Choroid plexus epithelial cell (primary cell): ENCODE measurements around the gene TBRG4.

ENCODE experiments used
- DNase-seq: peaks from one replicate; pipeline ENCODE4 v3.0.0-alpha.2; 2010; ENCODE audit warnings: low read depth
- H3K4me3 ChIP-seq: 2 replicates; pipeline ENCODE4 v1.5.1; 2011; ENCODE audit warnings: low read depth, mild to moderate bottlenecking, control low read depth, low read length, moderate library complexity
- TF ChIP-seq, protein P1 (sequence below): conservative IDR thresholded peaks from 2 replicates; pipeline ENCODE4 v1.5.1; 2011; ENCODE audit warnings: low read depth, mild to moderate bottlenecking, control low read depth, inconsistent platforms, low read length, moderate library complexity

Gene TBRG4

DNA sequence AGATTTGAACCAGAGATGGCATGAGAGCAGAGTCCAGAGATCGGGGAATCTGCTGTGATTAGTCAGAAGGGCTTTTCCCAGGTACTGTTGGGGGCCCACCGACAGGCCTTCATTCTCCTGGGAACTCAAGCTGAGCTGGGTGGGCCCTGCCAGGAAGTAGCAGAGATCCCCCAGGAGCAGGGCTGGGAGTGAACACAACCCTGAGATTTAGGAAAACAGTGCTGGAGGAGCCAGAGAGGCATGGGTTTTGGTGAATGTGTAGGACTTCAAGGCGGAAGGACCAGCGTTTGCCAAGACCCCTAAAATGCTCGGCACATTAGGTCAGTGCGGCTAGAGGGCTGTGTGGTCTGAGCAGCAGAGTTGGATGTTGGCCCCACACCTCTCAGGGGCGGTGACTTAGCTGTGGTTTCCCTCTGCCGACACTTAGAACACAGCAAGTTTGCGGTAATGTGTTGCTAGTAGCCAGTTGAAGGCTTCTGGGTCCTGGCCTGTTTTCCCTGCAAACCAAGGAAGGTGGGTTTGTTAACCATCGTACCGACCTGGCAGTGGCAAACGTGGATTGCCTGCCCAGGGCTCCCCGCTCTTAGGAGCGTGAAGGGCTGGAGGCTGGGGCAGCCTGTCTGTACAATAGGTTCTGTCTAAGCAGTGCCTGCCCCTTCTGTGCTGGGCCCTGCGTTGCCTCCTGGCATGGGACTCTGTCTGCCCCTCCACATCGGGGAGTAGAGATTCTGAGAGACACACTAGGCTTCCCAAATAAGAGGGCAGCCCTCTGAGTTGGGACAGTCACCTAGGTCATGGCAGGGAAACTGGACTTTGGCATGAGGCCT is 36.8 kb downstream of the TBRG4 start:
- TF ChIP-seq, protein P1, sequence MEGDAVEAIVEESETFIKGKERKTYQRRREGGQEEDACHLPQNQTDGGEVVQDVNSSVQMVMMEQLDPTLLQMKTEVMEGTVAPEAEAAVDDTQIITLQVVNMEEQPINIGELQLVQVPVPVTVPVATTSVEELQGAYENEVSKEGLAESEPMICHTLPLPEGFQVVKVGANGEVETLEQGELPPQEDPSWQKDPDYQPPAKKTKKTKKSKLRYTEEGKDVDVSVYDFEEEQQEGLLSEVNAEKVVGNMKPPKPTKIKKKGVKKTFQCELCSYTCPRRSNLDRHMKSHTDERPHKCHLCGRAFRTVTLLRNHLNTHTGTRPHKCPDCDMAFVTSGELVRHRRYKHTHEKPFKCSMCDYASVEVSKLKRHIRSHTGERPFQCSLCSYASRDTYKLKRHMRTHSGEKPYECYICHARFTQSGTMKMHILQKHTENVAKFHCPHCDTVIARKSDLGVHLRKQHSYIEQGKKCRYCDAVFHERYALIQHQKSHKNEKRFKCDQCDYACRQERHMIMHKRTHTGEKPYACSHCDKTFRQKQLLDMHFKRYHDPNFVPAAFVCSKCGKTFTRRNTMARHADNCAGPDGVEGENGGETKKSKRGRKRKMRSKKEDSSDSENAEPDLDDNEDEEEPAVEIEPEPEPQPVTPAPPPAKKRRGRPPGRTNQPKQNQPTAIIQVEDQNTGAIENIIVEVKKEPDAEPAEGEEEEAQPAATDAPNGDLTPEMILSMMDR, result no peak
- DNase-seq, result no peak
- no peak overlapping the region for H3K4me3 ChIP-seq

DNA sequence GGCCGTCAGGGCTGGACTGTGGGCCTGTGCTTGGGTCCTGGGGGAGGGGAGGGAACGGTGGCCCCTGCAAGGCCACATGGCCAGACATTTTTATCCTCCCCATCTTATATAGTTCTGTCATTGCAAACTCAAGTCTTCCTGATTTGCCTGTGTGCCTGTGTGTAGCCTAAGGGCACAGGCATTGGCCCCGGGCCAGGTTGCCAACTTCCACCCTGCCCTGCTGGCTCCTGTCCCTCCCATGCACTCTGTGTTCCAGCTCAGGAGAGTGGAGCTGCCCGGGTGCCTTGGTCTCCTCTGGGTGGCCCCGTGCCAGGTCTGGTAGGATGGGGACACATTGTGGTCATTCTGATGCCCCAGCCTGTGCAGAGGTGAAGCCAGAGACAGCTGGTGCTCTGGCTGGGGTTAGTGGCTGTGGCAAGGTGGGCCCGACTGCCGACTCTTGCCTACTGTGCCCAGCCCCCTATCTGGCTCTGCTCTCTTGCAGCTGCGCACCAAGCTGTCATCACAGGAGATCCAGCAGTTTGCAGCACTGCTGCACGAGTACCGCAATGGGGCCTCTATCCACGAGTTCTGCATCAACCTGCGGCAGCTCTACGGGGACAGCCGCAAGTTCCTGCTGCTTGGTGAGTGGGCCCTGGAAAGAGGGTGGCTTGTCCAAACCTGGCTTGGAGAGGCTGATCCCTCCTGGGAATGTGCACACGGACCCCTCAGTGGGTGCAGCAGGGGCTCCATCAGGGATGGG is 37.5 kb downstream of the TBRG4 start:
- H3K4me3 ChIP-seq, result no peak overlapping the region
- TF ChIP-seq, protein P1, result no peak
- no peak for DNase-seq

DNA sequence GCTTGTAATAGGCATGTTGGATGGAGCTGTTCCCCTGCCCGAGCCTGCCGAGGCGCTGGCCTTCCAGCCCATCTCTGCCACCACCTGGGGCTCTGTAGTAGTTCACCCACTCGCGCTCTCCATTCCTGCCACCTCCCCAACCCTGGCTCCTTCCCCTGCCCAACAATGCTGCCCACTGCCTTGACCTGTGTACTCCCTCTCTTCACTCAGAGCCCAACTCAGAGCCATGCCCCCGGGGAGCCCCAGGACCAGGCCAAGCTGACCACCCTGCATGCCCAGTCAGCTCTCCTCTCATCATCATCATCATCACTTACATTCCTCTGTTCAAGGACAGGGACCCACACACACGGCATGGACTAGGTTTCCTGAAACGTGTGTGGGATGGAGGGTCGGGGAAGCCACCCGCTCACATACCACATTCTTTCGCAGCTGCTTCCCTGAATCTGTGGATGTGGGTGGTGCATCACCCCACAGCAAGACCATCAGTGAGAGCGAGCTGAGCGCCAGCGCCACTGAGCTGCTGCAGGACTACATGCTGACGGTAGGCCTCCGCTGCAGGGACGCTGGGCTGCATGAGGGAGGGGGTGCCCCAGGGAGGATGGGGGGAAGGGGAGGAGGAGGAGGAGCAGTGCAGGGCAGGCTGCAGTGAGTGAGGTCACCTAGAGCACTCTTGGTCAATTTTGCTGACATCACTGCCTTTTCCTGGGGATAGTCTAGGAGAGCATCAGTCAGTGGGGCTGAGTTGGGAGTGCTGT is 38.3 kb downstream of the TBRG4 start:
- peak; percentile 41 for DNase-seq
- H3K4me3 ChIP-seq, result no peak overlapping the region
- TF ChIP-seq, protein P1, result peak; percentile 14

DNA sequence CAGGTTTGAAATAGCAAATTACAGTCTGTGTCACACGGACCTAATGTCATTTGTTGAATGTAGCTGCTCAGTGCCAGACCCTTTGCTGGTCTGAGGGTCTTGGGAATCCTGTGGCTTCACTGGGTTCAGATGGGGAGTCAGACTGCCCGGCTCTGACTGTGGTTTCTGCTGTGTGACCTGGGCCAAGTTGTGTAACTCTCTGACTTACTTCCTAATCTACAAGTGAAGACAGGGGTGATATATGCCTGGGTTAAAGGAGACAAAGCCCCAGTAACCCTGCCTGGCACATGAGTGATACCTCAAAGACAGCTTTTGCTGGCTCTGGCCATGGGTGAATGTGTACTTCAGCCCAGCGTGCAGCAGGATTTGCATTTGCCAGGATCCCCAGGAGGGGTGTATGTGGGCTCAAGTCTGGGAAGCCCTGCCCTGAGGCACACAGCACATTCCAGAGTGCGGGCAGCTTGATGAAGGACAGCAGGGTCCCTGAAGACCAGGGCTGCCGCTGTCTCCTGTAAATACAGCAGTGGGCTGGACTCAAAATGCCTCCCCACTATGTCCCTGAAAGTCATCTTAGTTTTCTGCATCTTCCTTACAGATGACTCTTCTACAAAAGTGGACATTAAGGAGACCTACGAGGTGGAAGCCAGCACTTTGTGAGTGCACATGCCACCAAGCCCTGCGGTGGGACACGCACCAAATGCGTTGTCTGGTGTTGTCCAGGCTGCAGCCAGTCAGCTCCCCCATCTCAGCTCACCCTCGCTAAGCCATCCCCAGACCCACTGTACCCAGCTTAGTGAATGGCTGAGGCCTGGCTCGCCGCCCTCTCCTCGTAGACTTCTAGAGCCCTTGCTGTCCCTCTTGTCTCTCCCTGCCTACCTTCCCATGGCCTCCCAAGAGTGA is 39.1 kb downstream of the TBRG4 start:
- TF ChIP-seq, protein P1, result no peak
- peak; percentile 45 for DNase-seq
- H3K4me3 ChIP-seq, result no peak overlapping the region

DNA sequence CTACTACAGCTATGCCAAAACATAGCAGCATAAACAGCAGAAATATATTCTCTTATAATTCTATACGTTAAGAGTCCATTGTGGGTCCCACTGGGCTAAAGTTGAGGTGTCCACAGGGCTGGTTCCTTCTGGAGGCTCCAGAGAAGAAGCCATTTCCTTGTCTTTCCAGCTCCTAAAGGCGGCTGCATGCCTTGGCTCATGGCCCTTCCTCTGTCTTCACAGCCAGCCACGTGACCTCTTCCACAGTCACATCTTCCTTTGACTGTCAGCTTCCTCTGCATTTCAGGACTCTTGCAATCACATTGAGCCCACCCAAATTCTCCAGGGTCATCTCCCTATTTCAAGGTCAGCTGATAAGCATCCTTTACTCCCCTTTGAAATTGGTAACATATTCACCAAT is 40.0 kb downstream of the TBRG4 start:
- no peak overlapping the region for H3K4me3 ChIP-seq
- DNase-seq, result no peak
- TF ChIP-seq, protein P1, result no peak

DNA sequence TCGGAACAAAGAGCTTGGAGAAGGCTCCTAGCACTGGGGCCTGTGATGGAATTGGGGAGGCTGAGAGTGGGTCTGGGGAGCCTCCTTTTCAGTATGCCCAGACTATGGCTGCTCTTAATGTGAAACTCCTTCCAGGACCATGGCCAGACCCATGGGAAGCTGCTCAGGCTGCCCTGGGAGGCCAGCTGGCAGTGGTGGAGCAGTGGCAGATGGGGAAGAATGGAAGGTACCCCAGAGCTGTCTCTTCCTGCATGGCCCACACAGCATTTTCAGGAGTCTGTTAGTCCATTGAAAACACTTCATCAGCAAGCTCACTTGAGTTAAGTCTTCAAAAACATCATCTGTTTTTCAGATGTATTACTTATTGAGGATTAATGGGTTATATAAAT is 41.2 kb downstream of the TBRG4 start:
- no peak for DNase-seq
- TF ChIP-seq, protein P1, result no peak
- no peak overlapping the region for H3K4me3 ChIP-seq
